Endothelial cell of umbilical vein (primary cell): ENCODE data around the gene ANAPC5. TPM values are rescaled to one million over a fixed set of nuclear protein-coding genes. Genes with fewer than 3 reads are reported as not detected.

Experiments
- BruUV-seq: library from RNA; stranded (reverse); fragments of 400-500 nt; replicated peaks from 2 replicates; lab custom pipeline; 2021; lab: Mats Ljungman, UMichigan
- CTCF ChIA-PET: fragments of 300-600, 350-600 bp; sonication (Branson Sonifier 250); formaldehyde crosslinking; loops from one replicate; lab custom pipeline; 2021; ENCODE audit warnings: antibody characterized with exemption, inconsistent platforms; lab: Charles Lee
- POLR2A ChIA-PET: fragments of 300-600, 350-600 bp; sonication (Branson Sonifier 250); formaldehyde crosslinking; loops from one replicate; lab custom pipeline; 2021; ENCODE audit warnings: antibody characterized with exemption, inconsistent platforms; lab: Charles Lee
- DNase-seq: peaks from one replicate; pipeline ENCODE4 v3.0.0-alpha.2; 2011; ENCODE audit warnings: low read depth, low spot score
- FAIRE-seq: peaks from 2 replicates; lab custom pipeline; 2011; peaks lifted over from hg19 to GRCh38; lab: Jason Lieb, UNC
- H2AFZ ChIP-seq: 2 replicates; pipeline ENCODE4 v1.6.0; 2012; ENCODE audit warnings: low read depth, low read length, control low read depth, inconsistent platforms
- H3K27ac ChIP-seq: 2 replicates; pipeline ENCODE4 v1.5.1; 2011; ENCODE audit warnings: low read depth, mild to moderate bottlenecking, control low read depth, low read length, moderate library complexity; ENCODE audit not compliant: insufficient read depth
- H3K27me3 ChIP-seq, 2 experiments: 2 replicates each; pipeline versions ENCODE4 v1.6.0 to v1.6.1; 2011; ENCODE audit warnings: low read length in 2 of 2, mixed read lengths in 1 of 2; ENCODE audit not compliant: control insufficient read depth in 2 of 2, insufficient read depth in 2 of 2
- H3K36me3 ChIP-seq, 2 experiments: 2 replicates in 1 of 2; 3 replicates in 1 of 2; pipeline ENCODE4 v1.5.1; 2011; ENCODE audit warnings: low read length in 2 of 2, mild to moderate bottlenecking in 1 of 2, moderate library complexity in 1 of 2; ENCODE audit not compliant: control insufficient read depth in 2 of 2, insufficient read depth in 2 of 2; ENCODE audit errors: extremely low read depth in 1 of 2
- H3K4me1 ChIP-seq: 3 replicates; pipeline ENCODE4 v1.5.1; 2011; ENCODE audit warnings: mild to moderate bottlenecking, low read length; ENCODE audit not compliant: control insufficient read depth, insufficient read depth; ENCODE audit errors: extremely low read depth
- H3K4me2 ChIP-seq: 2 replicates; pipeline ENCODE4 v1.6.1; 2011; ENCODE audit warnings: low read length, control low read depth, mixed read lengths; ENCODE audit not compliant: insufficient read depth
- H3K4me3 ChIP-seq, 3 experiments: fragments of 200-600 bp in 1 of 3; sonication (generic), shearing (Covaris generic) in 1 of 3; replicated peaks in 1 of 3; 2 replicates each; pipeline ENCODE4 v1.5.1; 2011 to 2016; ENCODE audit warnings: control low read depth in 3 of 3, low read length in 3 of 3, mild to moderate bottlenecking in 2 of 3, inconsistent platforms in 1 of 3, low read depth in 1 of 3, moderate library complexity in 1 of 3; ENCODE audit not compliant: insufficient read depth in 1 of 3
- H3K79me2 ChIP-seq: 2 replicates; pipeline ENCODE4 v1.6.0; 2012; ENCODE audit warnings: low read length, inconsistent platforms; ENCODE audit not compliant: control insufficient read depth, insufficient read depth
- H3K9ac ChIP-seq: replicated peaks from 2 replicates; pipeline ENCODE3; 2011; ENCODE audit warnings: low read length, control low read depth; ENCODE audit not compliant: insufficient read depth; ENCODE audit errors: extremely low read depth
- H3K9me1 ChIP-seq: replicated peaks from 3 replicates; pipeline ENCODE4 v1.6.0; 2011; ENCODE audit warnings: mild to moderate bottlenecking, low read length; ENCODE audit not compliant: control insufficient read depth, insufficient read depth; ENCODE audit errors: extremely low read depth
- H3K9me3 ChIP-seq: replicated peaks from 2 replicates; pipeline ENCODE4 v1.5.1; 2012; ENCODE audit warnings: low read length, inconsistent platforms; ENCODE audit not compliant: control insufficient read depth, insufficient read depth
- H4K20me1 ChIP-seq: replicated peaks from 2 replicates; pipeline ENCODE3; 2011; ENCODE audit warnings: mild to moderate bottlenecking, low read length; ENCODE audit not compliant: control insufficient read depth, insufficient read depth; ENCODE audit errors: extremely low read depth
- EZH2 ChIP-seq: IDR thresholded peaks from 2 replicates; pipeline ENCODE4 v1.6.1; 2012; ENCODE audit warnings: borderline replicate concordance, low read depth, mild to moderate bottlenecking, moderate library complexity, low read length, inconsistent platforms; ENCODE audit not compliant: severe bottlenecking
- FOS ChIP-seq: IDR thresholded peaks from 2 replicates; pipeline ENCODE4 v1.6.1; 2011; ENCODE audit warnings: mild to moderate bottlenecking, low read length, moderate library complexity, borderline replicate concordance; ENCODE audit not compliant: insufficient read depth
- GATA2 ChIP-seq: IDR thresholded peaks from 2 replicates; pipeline ENCODE4 v1.7.0; 2011; ENCODE audit warnings: low read depth, mild to moderate bottlenecking, moderate library complexity, mixed read lengths, low read length; ENCODE audit not compliant: insufficient read length, insufficient read depth
- JUN ChIP-seq: IDR thresholded peaks from 2 replicates; pipeline ENCODE4 v1.6.1; 2011; ENCODE audit warnings: borderline replicate concordance, low read depth; ENCODE audit not compliant: insufficient read length, insufficient read depth
- MYC ChIP-seq: IDR thresholded peaks from one replicate; pipeline ENCODE4 v1.6.1; 2011; ENCODE audit warnings: mild to moderate bottlenecking, low read depth, low read length
- POLR2A ChIP-seq: IDR thresholded peaks from 2 replicates; pipeline ENCODE4 v1.6.1; 2012; ENCODE audit warnings: low read depth, mild to moderate bottlenecking, control low read depth, low read length
- POLR2AphosphoS5 ChIP-seq: IDR thresholded peaks from 2 replicates; pipeline ENCODE4 v1.6.1; 2012; ENCODE audit warnings: low read depth, mild to moderate bottlenecking, control low read depth, low read length, moderate library complexity; ENCODE audit not compliant: insufficient read depth
- dilution Hi-C: fragments of 300-500 bp; cut with MboI; formaldehyde crosslinking; loops from one replicate; pipeline ENCODE4 v1.15.0; 2019; ENCODE audit warnings: low sequenced_read_pairs; ENCODE audit not compliant: extremely low pct_ligation_motif_present
- intact Hi-C: fragments of 100-400 bp; cut with micrococcal nuclease; formaldehyde crosslinking; loops from one replicate; pipeline ENCODE4 v1.10.0; 2022
- polyA plus RNA-seq, 4 experiments: library from polyadenylated mRNA; depleted of rRNA in 3 of 4; stranded (reverse) in 3 of 4; unstranded in 1 of 4; fragments of >200 nt; gene quantifications; 2 replicates each; pipeline versions ENCODE4 v1.2.1 to v1.2.3, GENCODE V29; 2011 to 2012; ENCODE audit warnings: missing spikeins in 1 of 4
- total RNA-seq: library from RNA; stranded (reverse); gene quantifications from 2 replicates; pipeline ENCODE4 v1.2.3, GENCODE V29; 2021
- TF ChIP-seq, protein P1 (sequence below), 2 donors: IDR thresholded peaks; 1 replicate in 1 of 2; 2 replicates in 1 of 2; pipeline ENCODE4 v1.5.1; 2011; ENCODE audit warnings: low read length in 2 of 2, mild to moderate bottlenecking in 2 of 2, moderate library complexity in 2 of 2, control low read depth in 1 of 2, inconsistent platforms in 1 of 2, low read depth in 1 of 2; ENCODE audit not compliant: insufficient read depth in 1 of 2; ENCODE audit errors: extremely low read depth in 1 of 2
- TF ChIP-seq, protein P2 (sequence below): IDR thresholded peaks from 2 replicates; pipeline ENCODE4 v1.6.1; 2011; ENCODE audit not compliant: insufficient read depth, insufficient read length

Gene ANAPC5
- total and polyA plus RNA-seq, 2 donors (not counting 3 experiments of a cell fraction or from before 2014, with no cell fraction given) = 133 to 168 TPM

DNA sequence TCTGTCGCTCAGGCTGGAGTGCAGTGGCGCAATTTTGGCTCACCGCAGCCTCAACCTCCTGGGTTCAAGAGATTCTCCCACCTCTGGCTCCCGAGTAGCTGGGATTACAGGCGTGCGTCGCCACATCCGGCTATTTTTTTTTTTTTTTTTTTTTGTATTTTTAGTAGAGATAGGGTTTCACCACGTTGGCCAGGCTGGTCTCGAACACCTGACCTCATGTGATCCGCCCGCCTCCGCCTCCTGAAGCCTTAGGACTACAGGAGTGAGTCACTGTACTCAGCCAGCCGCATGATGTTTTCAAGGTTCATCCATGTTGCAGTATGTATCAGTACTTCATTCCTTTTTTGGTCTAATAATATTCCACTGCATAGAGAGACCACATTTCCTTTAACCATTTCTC, 45.3 kb upstream of the ANAPC5 start:
- POLR2A ChIA-PET = no interaction called here
- no peaks in the 10 kb centered on the region for H3K27me3 ChIP-seq
- peaks cover 19% of the 10 kb centered on the region for H3K4me1 ChIP-seq
- H3K9ac ChIP-seq = no peak overlapping the region
- TF ChIP-seq POLR2A (no peak), JUN (no peak), EZH2 (no peak), MYC (no peak), POLR2AphosphoS5 (no peak), GATA2 (no peak), FOS (no peak)
- TF ChIP-seq, protein P1, sequence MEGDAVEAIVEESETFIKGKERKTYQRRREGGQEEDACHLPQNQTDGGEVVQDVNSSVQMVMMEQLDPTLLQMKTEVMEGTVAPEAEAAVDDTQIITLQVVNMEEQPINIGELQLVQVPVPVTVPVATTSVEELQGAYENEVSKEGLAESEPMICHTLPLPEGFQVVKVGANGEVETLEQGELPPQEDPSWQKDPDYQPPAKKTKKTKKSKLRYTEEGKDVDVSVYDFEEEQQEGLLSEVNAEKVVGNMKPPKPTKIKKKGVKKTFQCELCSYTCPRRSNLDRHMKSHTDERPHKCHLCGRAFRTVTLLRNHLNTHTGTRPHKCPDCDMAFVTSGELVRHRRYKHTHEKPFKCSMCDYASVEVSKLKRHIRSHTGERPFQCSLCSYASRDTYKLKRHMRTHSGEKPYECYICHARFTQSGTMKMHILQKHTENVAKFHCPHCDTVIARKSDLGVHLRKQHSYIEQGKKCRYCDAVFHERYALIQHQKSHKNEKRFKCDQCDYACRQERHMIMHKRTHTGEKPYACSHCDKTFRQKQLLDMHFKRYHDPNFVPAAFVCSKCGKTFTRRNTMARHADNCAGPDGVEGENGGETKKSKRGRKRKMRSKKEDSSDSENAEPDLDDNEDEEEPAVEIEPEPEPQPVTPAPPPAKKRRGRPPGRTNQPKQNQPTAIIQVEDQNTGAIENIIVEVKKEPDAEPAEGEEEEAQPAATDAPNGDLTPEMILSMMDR (IDR thresholded peaks at IDR 0.05; ENCODE audit: extremely low read depth in 1 of 2, insufficient read depth in 1 of 2, low read depth in 1 of 2, low read length in 2 of 2) = no peak
- TF ChIP-seq, protein P2, sequence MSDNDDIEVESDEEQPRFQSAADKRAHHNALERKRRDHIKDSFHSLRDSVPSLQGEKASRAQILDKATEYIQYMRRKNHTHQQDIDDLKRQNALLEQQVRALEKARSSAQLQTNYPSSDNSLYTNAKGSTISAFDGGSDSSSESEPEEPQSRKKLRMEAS = no peak
- H4K20me1 ChIP-seq = no peaks in the 10 kb centered on the region
- H3K4me2 ChIP-seq = no peak overlapping the region
- H2AFZ ChIP-seq = no peak overlapping the region
- FAIRE-seq = no peak
- DNase-seq = no peak
- no peaks in the 10 kb centered on the region for H3K9me3 ChIP-seq
- no peak overlapping the region for H3K4me3 ChIP-seq
- no TSS peak for BruUV-seq
- peaks cover 21% of the 10 kb centered on the region for H3K79me2 ChIP-seq
- no peaks in the 10 kb centered on the region for H3K36me3 ChIP-seq
- H3K27ac ChIP-seq = no peak overlapping the region
- CTCF ChIA-PET = interaction anchor here (1.2 kb wide), 1 partner anchor 63 kb away, joined by 3 read pairs; no protein-coding TSS in a partner anchor
- dilution Hi-C loops = no loop called here
- intact Hi-C loops = no loop called here
- H3K9me1 ChIP-seq = no peaks in the 10 kb centered on the region
